HG03066 (cell line): ENCODE data around the gene BLOC1S1.

ENCODE experiments used
- ATAC-seq: cut with Tn5 transposase; IDR thresholded peaks from one replicate; pipeline ENCODE4 v1.9.1; 2021; ENCODE audit warnings: low read depth; ENCODE audit not compliant: unreplicated experiment

Gene BLOC1S1

DNA sequence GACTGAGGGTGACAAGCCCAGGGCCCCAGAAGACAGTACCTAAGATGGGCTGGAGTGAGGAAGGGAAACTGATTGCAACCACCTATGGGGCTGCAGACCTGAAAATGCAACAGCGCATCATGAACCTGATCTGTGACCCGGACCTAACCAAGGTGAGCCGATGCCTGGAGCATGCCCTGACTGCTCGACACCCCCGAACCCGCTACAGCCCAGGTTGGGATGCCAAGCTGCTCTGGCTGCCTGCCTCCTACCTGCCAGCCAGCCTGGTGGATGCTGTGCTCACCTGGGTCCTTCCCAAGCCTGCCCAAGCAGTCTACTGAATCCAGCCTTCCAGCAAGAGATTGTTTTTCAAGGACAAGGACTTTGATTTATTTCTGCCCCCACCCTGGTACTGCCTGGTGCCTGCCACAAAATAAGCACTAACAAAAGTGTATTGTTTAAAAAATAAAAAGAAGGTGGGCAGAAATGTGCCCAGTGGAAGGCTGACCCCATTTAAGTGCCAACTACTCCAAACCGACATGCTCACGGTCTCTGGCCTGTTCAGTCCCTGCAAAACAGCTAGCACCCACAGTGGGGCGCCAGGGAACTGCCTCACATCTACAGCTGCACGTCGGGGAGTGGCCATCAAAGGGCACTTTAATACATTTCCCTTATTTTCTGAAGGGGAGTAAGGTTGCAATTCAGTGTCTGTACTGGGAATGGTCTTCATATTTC is 8.5 kb downstream of the BLOC1S1 start:
- ATAC-seq = no peak

DNA sequence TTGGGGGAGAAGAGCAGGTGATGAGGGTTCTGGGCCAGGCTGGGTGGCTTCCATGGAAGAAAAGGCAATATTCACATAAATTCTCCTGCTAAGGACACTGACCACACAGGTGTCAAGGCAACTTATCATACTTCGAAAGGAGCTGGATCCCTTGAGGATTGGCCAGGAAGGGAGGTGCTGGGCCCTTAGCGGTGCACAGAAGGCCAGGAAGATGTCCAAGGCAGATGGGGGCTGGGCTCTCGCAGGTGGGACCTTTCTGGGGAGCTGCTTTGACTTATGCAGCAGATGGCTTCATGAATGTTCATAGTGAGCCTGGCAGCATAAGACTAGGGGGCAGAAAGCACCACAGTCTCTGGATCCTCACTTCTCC is 9.1 kb downstream of the BLOC1S1 start:
- no peak for ATAC-seq

DNA sequence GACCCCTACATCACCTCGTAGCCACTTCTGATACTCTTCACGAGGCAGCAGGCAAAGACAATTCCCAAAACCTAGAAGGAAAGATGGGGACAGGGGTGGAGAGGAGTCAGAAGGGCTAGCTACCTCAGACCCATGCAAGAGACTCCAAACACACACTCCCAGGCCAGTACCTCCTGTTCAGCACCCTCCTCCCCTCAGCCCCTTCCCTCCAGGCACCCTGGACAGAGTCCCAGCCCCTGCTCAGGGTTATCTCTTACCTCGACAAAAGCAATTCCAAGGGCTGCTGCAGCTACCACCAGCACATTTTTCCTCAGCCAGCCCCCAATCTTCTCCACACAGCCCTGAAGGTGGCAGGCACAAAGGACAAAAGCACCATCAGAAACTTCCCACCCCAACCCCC is 9.7 kb downstream of the BLOC1S1 start:
- no peak for ATAC-seq

DNA sequence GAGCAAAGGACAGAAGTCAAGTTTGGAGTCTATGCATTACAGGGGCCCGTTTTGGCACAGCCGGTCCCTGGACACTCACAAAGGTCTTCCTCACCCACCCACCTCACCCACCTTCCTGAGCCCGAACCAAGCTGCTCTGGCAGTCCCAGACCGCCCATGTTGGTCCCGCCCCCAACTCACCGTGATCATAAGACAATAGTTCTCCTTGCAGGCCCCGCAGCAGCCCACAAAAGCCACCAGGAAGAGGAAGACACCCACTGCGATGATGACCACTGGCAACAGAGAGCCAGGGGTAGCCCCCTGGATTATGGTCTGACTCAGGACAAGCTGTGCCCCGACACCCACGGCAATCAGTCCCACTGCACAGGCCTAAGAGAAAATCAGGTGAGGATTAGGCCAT is 11.1 kb downstream of the BLOC1S1 start:
- ATAC-seq = no peak

DNA sequence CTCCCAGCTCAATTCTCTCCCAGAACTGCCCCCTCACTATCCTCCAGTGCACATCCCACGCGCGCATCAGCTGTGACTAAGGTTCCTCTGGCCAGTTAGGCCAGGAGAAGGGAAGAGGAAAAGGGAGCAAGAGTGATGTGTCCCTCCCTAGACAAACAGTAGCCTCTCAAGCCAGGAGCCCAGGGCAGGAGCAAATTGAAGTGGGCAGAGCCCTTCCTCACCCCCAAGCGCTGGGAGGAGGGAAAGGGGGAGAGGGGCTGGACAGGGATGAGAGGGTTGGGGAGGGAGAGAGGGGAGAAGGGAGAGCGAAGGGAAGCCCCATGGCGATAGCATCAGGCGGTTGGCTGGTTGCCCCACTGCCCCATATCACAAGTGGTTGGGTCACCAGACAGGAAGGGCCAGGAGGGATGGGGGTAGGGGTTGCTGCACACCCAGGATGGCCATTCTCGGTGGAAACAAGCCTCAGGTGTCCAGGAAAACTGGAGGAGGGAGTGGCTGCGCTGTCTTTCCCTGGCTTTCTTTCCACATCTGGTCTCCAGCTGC is 11.9 kb downstream of the BLOC1S1 start:
- no peak for ATAC-seq

DNA sequence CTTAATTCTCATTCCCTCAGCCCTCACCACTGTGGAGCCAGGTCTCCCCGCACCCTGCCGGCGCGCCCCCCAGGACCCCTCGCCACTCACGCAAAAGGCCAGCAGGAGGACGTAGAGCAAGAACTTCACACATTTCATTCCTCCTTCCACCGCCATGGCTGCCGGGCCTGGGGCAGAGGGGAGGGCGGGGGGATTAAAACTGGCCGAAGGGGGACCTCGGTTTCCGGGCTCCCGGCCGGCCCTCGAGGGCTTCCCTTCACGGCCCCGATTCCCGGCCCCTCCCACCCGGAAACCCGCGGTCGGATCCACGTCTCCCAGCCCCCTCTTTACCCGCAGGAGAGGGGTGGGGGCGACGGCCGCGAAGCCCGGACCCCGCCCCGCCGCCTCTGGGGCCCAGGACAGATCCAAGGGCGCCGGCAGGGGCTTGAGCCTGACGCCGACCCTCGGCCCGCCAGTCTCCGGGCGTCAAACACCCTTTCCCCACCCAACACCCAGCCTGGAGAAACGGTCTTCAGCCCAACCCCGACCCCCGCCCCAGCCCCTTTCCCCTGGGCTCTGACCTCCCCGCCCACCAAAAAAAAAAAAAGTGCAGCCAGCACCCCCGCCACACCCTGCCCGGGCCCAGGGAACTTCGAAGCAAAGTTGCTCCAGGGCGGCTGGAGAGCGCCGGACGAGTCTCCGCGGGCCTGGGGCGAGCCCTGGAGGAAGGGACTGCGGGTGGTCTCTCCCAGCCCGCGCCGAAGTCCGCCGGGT is 12.5 kb downstream of the BLOC1S1 start:
- ATAC-seq = peak; percentile 15

DNA sequence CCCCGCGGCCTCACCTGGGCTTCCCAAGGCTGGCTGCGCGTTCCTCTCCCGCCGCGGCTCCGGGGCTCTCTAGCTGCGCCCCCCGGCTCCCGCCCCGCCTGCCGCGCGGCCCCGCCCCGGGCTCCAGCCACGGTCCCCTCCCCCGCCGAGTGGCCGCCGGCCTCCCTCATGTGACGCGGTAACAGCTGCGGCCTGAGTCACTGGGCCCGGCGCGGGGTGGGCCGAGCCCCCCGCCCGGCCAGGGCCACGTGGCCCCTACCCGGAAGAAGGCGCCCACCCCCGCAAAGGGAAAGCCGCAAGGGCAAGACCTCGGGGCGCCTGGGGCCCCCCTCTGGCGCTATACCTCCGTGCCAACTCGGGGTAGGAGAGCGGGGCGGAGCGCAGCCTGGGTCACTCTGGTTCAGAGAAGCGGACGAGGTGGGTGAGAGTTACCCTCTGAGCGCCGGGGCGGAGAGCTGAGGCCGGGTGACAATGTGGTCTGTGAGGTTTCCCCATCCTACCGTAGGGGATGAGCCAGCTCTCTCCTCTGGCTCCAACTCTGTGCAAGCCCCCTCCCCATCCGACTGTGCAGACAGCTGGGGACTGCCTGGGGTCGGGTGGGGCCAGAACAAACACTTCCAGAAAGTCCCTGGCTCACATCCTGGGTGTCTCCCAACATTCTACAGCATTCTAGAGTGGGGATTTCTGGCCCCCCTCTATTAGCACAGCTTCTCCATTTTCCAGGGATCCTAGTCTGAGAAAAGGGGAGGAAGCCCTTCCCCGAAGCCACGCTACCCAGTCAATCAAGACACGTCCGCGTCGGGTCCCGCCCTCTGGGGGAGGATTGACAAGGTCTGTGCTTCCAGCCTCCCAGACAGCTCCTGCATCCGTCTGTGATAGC is 13.3 kb downstream of the BLOC1S1 start, which contains the start of gene CD63:
Gene CD63, minus strand, starts transcription at position 71 of the 880 bp plus-strand sequence. CDS start 668 bp downstream, outside the sequence.
- peak; percentile 64 for ATAC-seq

DNA sequence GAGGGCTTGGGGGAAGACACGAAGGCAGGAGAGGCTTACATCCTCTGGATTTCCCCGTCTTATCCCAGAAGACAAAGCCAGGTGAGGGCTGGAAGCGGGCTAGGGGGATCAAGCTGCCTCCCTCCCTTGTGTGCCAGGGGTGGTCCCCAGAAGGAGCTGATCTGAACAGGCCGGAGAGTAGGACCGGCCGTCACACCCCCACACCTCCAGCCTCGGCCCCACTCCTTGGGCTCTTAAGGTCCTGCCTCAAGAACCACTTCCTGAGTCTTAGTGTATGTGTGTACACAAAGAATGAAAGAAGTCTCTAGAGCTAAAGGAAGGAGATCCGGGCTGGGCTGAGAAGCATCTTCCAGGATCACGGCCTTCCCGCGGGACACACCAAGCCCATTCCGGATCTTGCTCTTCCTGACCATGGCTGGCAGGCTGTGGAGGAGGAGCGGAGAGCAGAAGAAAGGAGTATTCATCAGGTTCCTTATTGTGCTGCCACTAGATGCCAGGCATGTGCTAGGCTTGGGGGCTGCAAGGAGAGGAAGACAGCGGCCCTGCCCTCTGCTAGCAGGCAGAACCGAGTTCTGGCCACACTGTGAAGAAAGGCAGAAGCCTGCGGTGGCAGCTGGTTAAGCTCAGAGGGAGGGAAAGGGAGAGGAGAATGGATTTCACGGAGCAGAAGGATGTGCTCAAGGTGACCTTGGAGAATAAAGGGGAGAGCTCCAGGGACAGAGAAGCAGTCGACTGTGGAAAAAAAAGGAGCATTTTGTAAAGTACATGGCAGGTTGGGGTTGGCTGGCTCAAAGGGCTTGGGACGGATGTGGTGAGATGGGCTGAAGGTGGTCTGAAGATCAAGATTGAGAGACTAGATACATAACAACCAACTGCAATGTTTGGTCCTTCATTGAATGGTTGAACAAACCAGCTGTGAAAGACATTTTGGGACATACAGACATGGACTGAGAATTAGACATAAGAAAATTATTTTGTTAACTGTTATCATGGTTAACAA is 14.3 kb downstream of the BLOC1S1 start:
- ATAC-seq = peak; percentile 40

DNA sequence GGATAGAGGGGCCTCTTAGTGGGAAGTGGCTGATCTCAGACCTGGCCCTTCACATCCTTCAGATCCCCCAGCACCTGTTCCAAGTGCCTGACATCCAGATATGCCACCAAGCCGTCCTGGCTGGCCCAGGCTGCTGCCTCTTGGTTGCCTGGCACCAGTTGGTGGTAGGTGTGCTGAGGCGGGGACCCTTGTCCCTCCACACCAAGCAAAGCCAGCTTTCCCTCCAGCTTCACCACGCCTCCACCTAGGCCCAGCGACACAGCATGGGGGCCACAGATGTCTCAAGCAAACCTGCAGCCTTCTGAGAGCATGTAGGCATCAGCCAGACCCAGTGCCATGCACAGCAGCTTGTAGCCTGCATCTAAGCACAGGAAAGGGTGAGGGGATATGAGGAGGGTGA is 16.4 kb downstream of the BLOC1S1 start:
- no peak for ATAC-seq

DNA sequence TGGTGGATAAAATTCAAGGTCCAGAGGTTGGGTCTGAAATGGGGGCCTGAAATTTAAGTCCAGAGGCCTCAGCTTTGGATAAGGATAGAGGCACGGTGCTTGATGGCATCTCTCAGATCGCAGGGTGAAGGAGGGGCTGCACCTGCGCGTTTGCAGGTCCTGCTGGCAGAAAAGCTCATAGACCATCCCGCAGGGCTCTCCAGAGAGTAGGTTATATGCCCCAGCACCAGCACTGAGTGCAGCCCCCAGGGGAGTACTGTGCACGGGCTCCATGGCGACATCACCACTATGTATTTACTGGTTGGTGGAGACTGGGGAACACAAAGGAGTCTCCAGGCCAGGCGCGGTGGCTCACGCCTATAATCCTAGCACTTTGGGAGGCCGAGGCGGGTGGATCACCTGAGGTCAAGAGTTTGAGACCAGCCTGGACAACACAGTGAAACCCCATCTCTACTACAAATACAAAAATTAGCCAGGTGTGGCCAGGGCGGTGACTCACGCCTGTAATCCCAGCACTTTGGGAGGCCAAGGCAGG is 17.2 kb downstream of the BLOC1S1 start:
- no peak for ATAC-seq

DNA sequence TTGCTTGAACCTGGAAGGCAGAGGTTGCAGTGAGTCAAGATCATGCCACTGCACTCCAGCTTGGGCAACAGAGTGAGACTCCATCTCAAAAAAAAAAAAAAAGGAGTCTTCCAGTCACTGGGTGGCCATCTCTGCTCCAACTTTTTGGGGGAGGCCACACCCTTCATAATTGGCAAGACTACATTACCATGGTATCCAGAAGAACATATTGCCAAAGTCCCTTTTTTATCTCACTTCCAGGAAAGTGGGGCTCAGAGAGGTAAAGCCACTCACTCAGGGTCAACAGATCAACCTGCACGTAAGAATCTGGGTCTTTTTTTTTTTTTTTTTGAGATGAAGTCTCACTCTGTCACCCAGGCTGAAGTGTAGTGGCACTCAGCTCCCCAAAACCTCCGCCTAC is 18.0 kb downstream of the BLOC1S1 start:
- ATAC-seq = no peak

DNA sequence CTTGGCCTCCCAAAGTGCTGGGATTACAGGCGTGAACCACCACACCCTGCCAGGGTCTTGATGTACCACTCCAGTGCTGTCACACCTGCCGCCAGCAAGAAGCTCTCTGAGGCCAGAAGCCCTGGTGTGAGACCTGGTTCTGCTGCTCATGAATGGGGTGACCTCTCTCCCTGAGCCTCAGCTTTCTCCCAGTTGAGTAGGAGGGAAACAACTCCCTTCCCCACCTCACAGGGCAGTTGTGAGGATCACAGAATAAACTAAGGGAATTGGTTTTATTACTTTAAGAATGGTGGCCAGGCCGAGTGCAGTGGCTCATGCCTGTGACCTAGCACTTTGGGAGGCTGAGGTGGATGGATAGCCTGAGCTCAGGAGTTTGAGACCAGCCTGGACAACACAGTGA is 18.7 kb downstream of the BLOC1S1 start:
- no peak for ATAC-seq

DNA sequence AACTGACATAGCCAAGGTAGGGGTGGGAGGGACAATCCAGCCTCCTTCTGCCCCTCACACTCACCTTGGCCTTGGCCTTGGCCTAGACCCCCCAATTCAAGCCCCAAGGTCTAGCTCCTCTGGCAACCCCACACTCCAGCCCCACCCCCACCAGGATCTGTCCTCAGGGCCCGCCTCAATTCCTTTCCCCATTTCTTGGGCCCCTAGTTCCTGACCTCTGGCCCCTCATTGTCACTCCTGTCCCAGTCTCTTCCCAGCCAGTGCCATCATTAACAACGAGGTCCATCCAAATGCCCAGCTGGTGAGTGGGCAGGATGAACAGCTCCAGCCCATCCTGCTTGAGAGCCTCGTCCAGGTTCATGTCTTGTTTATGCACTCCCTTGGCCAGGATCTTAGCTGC is 20.2 kb downstream of the BLOC1S1 start:
- ATAC-seq = no peak

DNA sequence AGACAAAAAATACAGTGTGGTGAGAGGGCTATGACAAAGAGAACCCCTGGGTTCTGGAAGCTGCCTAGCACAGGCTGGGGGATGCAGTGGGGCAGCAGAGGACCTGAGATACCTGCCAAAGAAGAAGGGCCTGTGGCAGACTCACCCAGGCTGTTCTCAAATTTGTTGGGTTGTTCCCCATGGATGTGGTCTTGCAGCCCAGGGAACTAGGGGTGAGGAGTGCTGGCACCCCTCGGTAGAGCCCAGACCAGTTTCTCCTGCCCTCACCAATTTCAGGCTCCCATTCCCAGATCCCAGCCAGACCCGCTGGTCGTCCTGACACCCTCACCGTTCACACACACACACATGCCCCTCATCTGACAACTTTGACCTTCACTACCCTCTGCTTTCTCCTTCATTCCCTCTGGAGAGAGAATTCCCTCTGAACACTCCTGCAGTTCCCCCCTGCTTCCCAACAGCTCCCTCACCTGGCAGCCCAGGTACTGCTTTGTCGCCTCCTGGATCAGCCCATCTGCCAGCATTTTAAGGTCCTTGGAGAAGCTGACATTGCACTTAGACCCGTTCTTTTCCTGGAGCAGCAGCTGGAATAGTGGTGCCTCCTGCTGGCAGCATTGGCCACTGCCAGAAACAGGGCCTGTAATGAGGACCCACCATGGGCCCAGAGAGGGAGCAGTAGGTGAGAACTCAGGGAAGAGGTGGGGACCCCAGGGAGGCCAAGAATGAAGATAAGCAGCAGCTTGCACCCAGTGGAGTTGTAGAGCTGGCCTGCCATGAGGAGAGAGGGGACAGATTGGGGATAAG is 21.1 kb downstream of the BLOC1S1 start:
- no peak for ATAC-seq

DNA sequence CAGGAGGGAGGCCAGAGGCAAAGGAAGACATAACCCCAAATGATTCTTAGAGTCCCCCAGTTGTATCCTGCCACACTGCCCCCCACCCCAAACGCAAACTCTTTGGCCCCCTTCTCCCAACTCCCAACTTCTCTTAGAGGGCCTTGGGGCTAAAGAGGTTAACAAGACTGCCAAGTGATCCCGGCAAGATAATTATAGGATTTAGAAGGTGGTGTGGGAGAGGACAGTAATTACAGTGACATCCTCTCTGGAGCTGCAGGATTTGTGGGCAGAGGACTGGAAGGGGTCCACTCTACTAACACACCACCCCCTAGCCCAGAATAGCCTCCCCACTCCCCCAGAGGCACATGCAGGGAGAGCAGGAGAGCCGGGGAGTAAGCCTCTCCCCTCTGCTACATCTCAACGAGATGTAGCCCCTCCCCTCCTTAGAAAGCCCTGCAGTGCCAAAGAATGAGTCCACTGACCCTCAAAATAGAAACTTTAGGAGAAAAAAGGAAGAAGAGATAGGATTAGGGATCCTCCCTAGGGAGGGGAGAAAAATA is 21.8 kb downstream of the BLOC1S1 start:
- ATAC-seq = peak; percentile 8

DNA sequence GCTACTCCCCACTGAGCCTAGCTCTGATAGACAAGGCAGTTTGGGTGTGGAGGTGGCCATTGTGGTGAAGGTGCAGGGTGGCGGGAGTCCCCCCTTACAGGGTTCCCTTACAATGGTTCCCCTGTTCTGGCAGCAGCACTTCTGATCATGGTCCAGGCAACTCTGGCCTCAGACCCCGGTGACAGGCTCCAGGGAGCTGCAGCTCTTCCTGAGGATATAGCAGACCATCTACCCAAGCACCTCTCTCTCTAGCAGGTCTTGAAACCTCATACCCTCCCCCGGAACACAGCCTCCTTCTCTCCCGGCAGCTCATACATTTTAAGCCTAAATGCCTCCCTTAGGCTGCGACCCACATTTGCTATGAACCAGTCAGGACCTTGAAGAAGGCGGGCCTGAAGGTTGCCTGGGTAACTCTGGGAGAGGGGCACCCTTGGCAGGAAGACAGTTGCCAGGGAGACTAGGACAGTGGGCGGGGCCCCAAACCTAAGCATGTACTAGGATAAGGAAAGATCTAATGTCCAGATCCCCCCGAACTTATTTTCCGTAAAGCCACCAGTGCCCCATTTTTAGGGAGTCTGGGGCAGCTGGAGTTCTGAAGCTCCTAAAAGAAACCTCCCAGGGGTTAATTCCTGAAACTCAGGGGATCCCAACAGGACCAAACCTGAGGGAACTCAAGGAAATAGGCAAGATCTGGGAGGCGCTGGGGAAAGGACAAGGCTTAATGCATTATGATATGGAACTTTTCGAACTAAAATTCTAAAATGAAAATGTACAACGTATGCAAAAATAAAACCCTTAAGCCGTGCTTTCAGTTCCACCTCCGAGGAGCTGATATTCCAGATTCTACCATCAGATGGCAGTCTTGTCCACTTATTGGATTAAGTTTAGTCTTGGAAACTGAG is 22.5 kb downstream of the BLOC1S1 start:
- peak; percentile 80 for ATAC-seq

DNA sequence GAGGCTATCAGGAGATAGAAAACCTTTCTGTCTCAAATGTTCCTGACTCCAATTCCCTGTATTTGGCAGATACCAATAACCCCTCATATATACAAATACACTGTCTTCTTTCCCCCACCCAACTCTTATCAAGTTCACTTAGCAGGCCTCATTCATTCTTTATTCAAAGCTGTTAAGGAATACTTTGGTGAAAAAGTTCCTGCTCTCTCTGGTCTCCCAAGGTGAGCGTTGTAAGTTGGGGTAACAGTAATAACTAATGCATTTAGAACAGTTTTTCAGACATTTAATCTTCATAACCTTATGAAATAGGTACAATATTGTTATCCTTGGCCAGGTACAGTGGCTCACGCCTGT is 23.2 kb downstream of the BLOC1S1 start:
- no peak for ATAC-seq
